Right lobe of liver (tissue), 6 donors: Measurements from ENCODE around the gene SPINT3. TPM values are rescaled to one million over a fixed set of nuclear protein-coding genes. Genes with fewer than 3 reads are reported as not detected.
A peak's percentile ranks its signal among the peaks of the same experiment; 100 is the strongest.

Source experiments
- ATAC-seq, 4 donors: fragments of 200-7000 bp; cut with Tn5 transposase; one replicate each; pipeline ENCODE4 v1.9.1; 2020; ENCODE audit warnings: mild to moderate bottlenecking in 4 of 4, moderate library complexity in 4 of 4
- DNase-seq, 3 donors: peaks; one replicate each; pipeline ENCODE4 v3.0.0-alpha.2; 2020
- H3K27ac ChIP-seq, 3 donors: fragments of 200-600 bp; one replicate each; pipeline ENCODE4 v1.8.0; 2022
- H3K27me3 ChIP-seq, 2 donors: fragments of 200-600 bp; one replicate each; pipeline ENCODE4 v1.8.0; 2022
- H3K36me3 ChIP-seq, 4 donors: fragments of 200-600 bp; sonication (generic) in 1 of 4; one replicate each; pipeline versions ENCODE4 v1.5.1 to v1.8.0; 2017 to 2022; ENCODE audit warnings: control low read depth in 1 of 4
- H3K4me1 ChIP-seq, 4 donors: fragments of 200-600 bp; sonication (generic) in 1 of 4; one replicate each; pipeline versions ENCODE4 v1.5.1 to v1.8.0; 2017 to 2022; ENCODE audit warnings: control low read depth in 1 of 4
- H3K4me3 ChIP-seq, 3 donors: fragments of 200-600 bp; one replicate each; pipeline ENCODE4 v1.8.0; 2022
- H3K9me3 ChIP-seq, 4 donors: fragments of 200-600 bp; sonication (generic) in 1 of 4; one replicate each; pipeline versions ENCODE4 v1.5.1 to v1.8.0; 2017 to 2022; ENCODE audit warnings: control low read depth in 1 of 4
- POLR2A ChIP-seq: fragments of 450-650 bp; IDR thresholded peaks from one replicate; pipeline ENCODE4 v1.6.1; 2017; ENCODE audit warnings: antibody characterized with exemption, mild to moderate bottlenecking
- WGBS: methylation state at CpG from one replicate; pipeline ENCODE4 v1.1.6; 2018; ENCODE audit warnings: low coverage, low lambda C conversion rate; ENCODE audit not compliant: insufficient coverage; ENCODE audit errors: missing lambda C conversion rate; 5-methylcytosine and 5-hydroxymethylcytosine counted together
- intact Hi-C, 2 donors: fragments of 100-400 bp; cut with DNase I; formaldehyde crosslinking; loops; one replicate each; pipeline versions ENCODE4 v1.11.2 to v1.14.1; 2022
- total RNA-seq, 6 experiments: library from RNA; depleted of rRNA in 2 of 6; stranded (reverse); fragments of >200 nt in 2 of 6; fragmentation: NEBNext Ultra II Directional in 3 of 6; extraction: Animal tissue kit (Norgen Biotek cat#: 25700) in 3 of 6; gene quantifications; one replicate each; pipeline versions ENCODE4 v1.1.0 to v1.2.4, GENCODE V29; 2016 to 2023
- TF ChIP-seq, protein P1 (sequence below), 4 donors: fragments of 200-600 bp in 3 of 4; fragments of 450-650 bp in 1 of 4; IDR thresholded peaks; one replicate each; pipeline versions ENCODE4 v1.5.1 to v1.8.0; 2016 to 2022; ENCODE audit warnings: antibody characterized with exemption in 4 of 4, mild to moderate bottlenecking in 2 of 4
- donor health status: DM: no; HTN: yes; CAD: no.
- donor health status: DM: no; HTN: no; CAD: no.
- donor health status: DM: no; HTN: no; CAD: no.
- donor health status: DM: no; HTN: yes; CAD: no.
- donor health status: DM: no; HTN: yes; CAD: no.

The SPINT3 gene
- total RNA-seq, 6 experiments from 2014 or later: not detected

DNA sequence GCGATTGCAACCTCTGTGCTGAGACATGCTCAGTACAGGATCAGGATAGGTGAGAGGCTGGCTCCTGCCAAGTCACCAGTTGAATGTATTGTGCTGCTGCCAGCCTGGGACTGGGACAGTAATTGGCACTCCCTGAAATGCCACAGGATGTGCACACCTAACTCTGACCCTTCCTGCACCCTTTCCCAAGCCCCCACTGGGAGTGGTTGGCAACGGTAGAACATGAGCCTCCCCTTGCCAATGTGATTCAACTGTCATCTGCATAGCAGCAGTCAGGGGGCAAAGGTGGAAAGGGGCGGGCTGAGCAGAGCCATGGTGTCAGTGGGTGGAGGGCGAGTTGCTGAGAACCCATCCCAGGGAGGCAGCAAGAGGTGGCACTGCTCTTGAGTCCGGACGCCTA, 15.4 kb downstream of the SPINT3 start:
- DNase-seq (peak in 2 of 3 donors; percentile 34 to 85), ATAC-seq (peak; percentile 18 to 92 (median 43))
- H3K36me3 ChIP-seq: no peaks in the 10 kb centered on the region
- H3K27ac ChIP-seq: no peak overlapping the region
- H3K4me1 ChIP-seq: no peaks in the 10 kb centered on the region
- peaks cover 0 to 4% of the 10 kb centered on the region in 2 donors for H3K27me3 ChIP-seq
- H3K9me3 ChIP-seq: no peaks in the 10 kb centered on the region
- WGBS: 62% methylated on average over 4 of the region's 6 CpGs
- TF ChIP-seq POLR2A: no peak
- TF ChIP-seq, protein P1, sequence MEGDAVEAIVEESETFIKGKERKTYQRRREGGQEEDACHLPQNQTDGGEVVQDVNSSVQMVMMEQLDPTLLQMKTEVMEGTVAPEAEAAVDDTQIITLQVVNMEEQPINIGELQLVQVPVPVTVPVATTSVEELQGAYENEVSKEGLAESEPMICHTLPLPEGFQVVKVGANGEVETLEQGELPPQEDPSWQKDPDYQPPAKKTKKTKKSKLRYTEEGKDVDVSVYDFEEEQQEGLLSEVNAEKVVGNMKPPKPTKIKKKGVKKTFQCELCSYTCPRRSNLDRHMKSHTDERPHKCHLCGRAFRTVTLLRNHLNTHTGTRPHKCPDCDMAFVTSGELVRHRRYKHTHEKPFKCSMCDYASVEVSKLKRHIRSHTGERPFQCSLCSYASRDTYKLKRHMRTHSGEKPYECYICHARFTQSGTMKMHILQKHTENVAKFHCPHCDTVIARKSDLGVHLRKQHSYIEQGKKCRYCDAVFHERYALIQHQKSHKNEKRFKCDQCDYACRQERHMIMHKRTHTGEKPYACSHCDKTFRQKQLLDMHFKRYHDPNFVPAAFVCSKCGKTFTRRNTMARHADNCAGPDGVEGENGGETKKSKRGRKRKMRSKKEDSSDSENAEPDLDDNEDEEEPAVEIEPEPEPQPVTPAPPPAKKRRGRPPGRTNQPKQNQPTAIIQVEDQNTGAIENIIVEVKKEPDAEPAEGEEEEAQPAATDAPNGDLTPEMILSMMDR (IDR thresholded peaks at IDR 0.05): no peak
- intact Hi-C loops: no loop called here
- H3K4me3 ChIP-seq: no peak overlapping the region

DNA sequence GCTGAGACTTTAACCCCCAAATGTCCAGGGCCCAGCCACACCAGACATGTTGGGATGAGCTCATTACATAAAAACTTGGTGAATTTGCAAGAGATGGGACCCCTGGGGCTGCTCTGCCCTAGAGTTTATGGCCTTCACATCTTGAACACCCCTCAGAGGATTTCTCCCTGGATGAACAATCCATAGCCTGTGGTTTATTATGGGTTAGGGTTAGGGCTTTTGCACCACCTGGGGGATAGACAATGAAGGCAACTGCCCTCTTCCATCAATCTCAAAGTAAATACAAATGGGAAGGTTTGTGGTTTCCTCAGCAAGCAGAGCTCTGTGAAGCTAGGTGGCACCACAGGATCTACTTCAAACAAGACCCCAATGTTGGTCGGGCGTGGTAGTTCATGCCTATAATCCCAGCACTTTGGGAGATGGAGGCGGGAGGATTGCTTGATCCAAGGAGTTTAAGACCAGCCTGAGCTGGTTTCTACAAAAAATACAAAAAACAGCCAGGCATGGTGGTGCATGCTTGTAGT, 17.4 kb downstream of the SPINT3 start:
- H3K4me1 ChIP-seq: no peaks in the 10 kb centered on the region
- no peaks in the 10 kb centered on the region for H3K36me3 ChIP-seq
- H3K9me3 ChIP-seq: no peaks in the 10 kb centered on the region
- TF ChIP-seq, protein P1 (IDR thresholded peaks at IDR 0.05): no peak
- no peak for TF ChIP-seq POLR2A
- ATAC-seq (no peak), DNase-seq (no peak)
- H3K27ac ChIP-seq: no peak overlapping the region
- 88% methylated on average over 3 of the region's 3 CpGs for WGBS
- intact Hi-C loops: no loop called here
- no peaks in the 10 kb centered on the region for H3K27me3 ChIP-seq
- H3K4me3 ChIP-seq: no peak overlapping the region

DNA sequence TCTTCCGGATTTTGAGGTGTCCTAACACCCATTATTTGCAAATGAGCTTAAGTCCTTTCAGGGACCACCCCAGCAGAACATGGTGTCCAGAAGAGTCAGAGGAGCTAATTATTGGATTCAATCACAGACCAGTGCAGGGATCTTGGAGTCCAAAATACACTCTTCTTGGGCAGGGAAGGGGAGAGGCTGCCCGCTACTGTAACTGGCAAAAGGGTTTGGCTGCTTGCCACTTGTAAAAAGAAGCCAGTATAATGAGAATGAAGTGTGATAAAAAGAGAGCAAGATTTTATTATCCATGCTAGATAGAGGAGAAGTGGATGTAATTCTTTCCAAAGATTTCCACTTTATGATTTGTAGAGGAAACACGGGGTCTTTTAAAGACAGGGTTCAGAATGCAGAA, 19.3 kb downstream of the SPINT3 start:
- Histone ChIP-seq H3K4me1 (no peaks in the 10 kb centered on the region), H3K27ac (no peak overlapping the region), H3K4me3 (no peak overlapping the region), H3K36me3 (no peaks in the 10 kb centered on the region), H3K9me3 (no peaks in the 10 kb centered on the region), H3K27me3 (no peaks in the 10 kb centered on the region)
- TF ChIP-seq, protein P1 (IDR thresholded peaks at IDR 0.05): no peak
- TF ChIP-seq POLR2A: no peak
- 63% methylated on average over 3 of the region's 3 CpGs for WGBS
- ATAC-seq (no peak), DNase-seq (no peak)
- intact Hi-C loops: no loop called here

DNA sequence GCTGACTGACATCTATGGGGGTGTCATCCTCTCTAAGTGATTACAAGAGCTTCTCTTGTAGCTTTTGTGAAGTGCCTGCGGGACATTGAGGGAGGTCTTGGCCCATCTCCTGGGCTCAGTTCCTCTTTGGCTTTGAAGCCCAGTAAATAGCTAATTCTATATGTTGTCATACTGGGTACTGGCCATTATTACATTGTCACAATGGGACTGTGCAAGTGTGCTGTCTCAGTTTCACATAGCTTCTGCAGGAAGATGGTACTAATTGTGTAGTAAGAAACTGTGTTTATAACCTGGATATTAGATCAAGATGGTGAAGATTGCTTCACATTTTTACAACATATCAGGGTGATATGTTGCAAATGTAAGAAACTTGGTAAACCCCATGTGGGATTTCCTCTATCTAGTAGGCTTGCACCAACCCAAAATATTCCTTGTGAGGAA, 19.9 kb downstream of the SPINT3 start:
- no peaks in the 10 kb centered on the region for H3K9me3 ChIP-seq
- H3K4me1 ChIP-seq: no peaks in the 10 kb centered on the region
- ATAC-seq (no peak), DNase-seq (no peak)
- H3K27ac ChIP-seq: no peak overlapping the region
- intact Hi-C loops: no loop called here
- H3K4me3 ChIP-seq: no peak overlapping the region
- no peaks in the 10 kb centered on the region for H3K36me3 ChIP-seq
- no peaks in the 10 kb centered on the region for H3K27me3 ChIP-seq
- WGBS: 90% methylated on average over 1 of the region's 1 CpG
- TF ChIP-seq POLR2A: no peak
- TF ChIP-seq, protein P1 (IDR thresholded peaks at IDR 0.05): no peak
